ENCODE data around the gene YWHAE.
A peak's percentile ranks its signal among the peaks of the same experiment; 100 is the strongest.
"Not testable (repeated sequence)": the region's sequence is repeated elsewhere in the genome, so short reads cannot be mapped to it uniquely, and the experiment has no call there.

YWHAE gene

GRCh38 chr17:1385861-1386260 is 14.2 kb downstream of the YWHAE start:
- Histone ChIP-seq H3K4me1 (ENCODE audit: control extremely low read depth in 1 of 4, control insufficient read depth in 4 of 4, insufficient read depth in 4 of 4, low read length in 3 of 4) (peaks cover 0 to 13% (median 5%) of the 10 kb centered on the region in 4 experiments), H3K36me3 (ENCODE audit: control insufficient read depth in 4 of 4, insufficient read depth in 4 of 4, low read length in 3 of 4) (peaks cover 0 to 8% (median 4%) of the 10 kb centered on the region in 4 experiments), H3K27me3 (replicated peaks in 2 of 5; ENCODE audit: control insufficient read depth in 4 of 5, insufficient read depth in 5 of 5, low read length in 4 of 5) (no peaks in the 10 kb centered on the region), H3K4me3 (ENCODE audit: control insufficient read depth in 1 of 7, extremely low read depth in 1 of 7, insufficient read depth in 4 of 7, low read depth in 2 of 7, low read length in 6 of 7) (no peak overlapping the region), H3K27ac (ENCODE audit: insufficient read depth in 1 of 2, low read depth in 1 of 2, low read length in 2 of 2, poor library complexity in 1 of 2, severe bottlenecking in 2 of 2) (peak overlapping the region in 1 of 2 experiments; percentile 34), H3K9me3 (ENCODE audit: control extremely low read depth in 1 of 5, control insufficient read depth in 4 of 5, insufficient read depth in 2 of 5, low read depth in 1 of 5, low read length in 4 of 5) (no peaks in the 10 kb centered on the region)
- WGBS (ENCODE audit: insufficient coverage): 71% methylated on average over 2 of the region's 2 CpGs
- ChIA-PET CTCF (interaction anchor here (1.4 to 2.1 kb wide), 3 partner anchors 9 to 21 kb away, joined by 3 to 7 read pairs (median 6); no protein-coding TSS in a partner anchor), POLR2A (interaction anchor here (0.6 to 1.1 kb wide), 2 partner anchors 11 to 14 kb away, joined by 3 read pairs; partner anchors contain the start of gene YWHAE)
- DNase-seq: no peak

- WGBS (ENCODE audit: insufficient coverage): 44% methylated on average over 1 of the region's 1 CpG
- no peaks in the 10 kb centered on the region for H3K27me3 ChIP-seq (replicated peaks in 2 of 5; ENCODE audit: control insufficient read depth in 4 of 5, insufficient read depth in 5 of 5, low read length in 4 of 5)
- peak overlapping the region in 1 of 2 experiments; percentile 26 for H3K27ac ChIP-seq (ENCODE audit: insufficient read depth in 1 of 2, low read depth in 1 of 2, low read length in 2 of 2, poor library complexity in 1 of 2, severe bottlenecking in 2 of 2)
- POLR2A ChIA-PET: no interaction called here
- H3K9me3 ChIP-seq (ENCODE audit: control extremely low read depth in 1 of 5, control insufficient read depth in 4 of 5, insufficient read depth in 2 of 5, low read depth in 1 of 5, low read length in 4 of 5): no peaks in the 10 kb centered on the region
- H3K4me3 ChIP-seq (ENCODE audit: control insufficient read depth in 1 of 7, extremely low read depth in 1 of 7, insufficient read depth in 4 of 7, low read depth in 2 of 7, low read length in 6 of 7): no peak overlapping the region
- peaks cover 0 to 11% (median 0%) of the 10 kb centered on the region in 4 experiments for H3K4me1 ChIP-seq (ENCODE audit: control extremely low read depth in 1 of 4, control insufficient read depth in 4 of 4, insufficient read depth in 4 of 4, low read length in 3 of 4)
- CTCF ChIA-PET: interaction anchor here (1.3 to 1.4 kb wide), 2 partner anchors 16 to 19 kb away, joined by 3 to 4 read pairs; no protein-coding TSS in a partner anchor
- peak in 1 of 3 donors; percentile 37 for DNase-seq
- H3K36me3 ChIP-seq (ENCODE audit: control insufficient read depth in 4 of 4, insufficient read depth in 4 of 4, low read length in 3 of 4): peaks cover 0 to 8% (median 4%) of the 10 kb centered on the region in 4 experiments
Measured at GRCh38 chr17:1384905-1385435, 15.1 kb downstream of the YWHAE start.

GRCh38 chr17:1379930-1380313 is 20.1 kb downstream of the YWHAE start:
- Histone ChIP-seq H3K36me3 (ENCODE audit: control insufficient read depth in 4 of 4, insufficient read depth in 4 of 4, low read length in 3 of 4) (peaks cover 0 to 37% (median 10%) of the 10 kb centered on the region in 4 experiments), H3K4me1 (ENCODE audit: control extremely low read depth in 1 of 4, control insufficient read depth in 4 of 4, insufficient read depth in 4 of 4, low read length in 3 of 4) (peaks cover 0 to 17% (median 6%) of the 10 kb centered on the region in 4 experiments), H3K4me3 (ENCODE audit: control insufficient read depth in 1 of 7, extremely low read depth in 1 of 7, insufficient read depth in 4 of 7, low read depth in 2 of 7, low read length in 6 of 7) (no peak overlapping the region), H3K9me3 (ENCODE audit: control extremely low read depth in 1 of 5, control insufficient read depth in 4 of 5, insufficient read depth in 2 of 5, low read depth in 1 of 5, low read length in 4 of 5) (no peaks in the 10 kb centered on the region), H3K27ac (ENCODE audit: insufficient read depth in 1 of 2, low read depth in 1 of 2, low read length in 2 of 2, poor library complexity in 1 of 2, severe bottlenecking in 2 of 2) (no peak overlapping the region), H3K27me3 (replicated peaks in 2 of 5; ENCODE audit: control insufficient read depth in 4 of 5, insufficient read depth in 5 of 5, low read length in 4 of 5) (no peaks in the 10 kb centered on the region)
- CTCF ChIA-PET: interaction anchor here (1.3 to 3.3 kb wide), 4 partner anchors 9 to 18 kb away, joined by 6 to 14 read pairs (median 10); no protein-coding TSS in a partner anchor
- DNase-seq: no peak
- WGBS (ENCODE audit: insufficient coverage): 86% methylated on average over 9 of the region's 10 CpGs
- POLR2A ChIA-PET: interaction anchor here (0.6 to 1.2 kb wide), 2 partner anchors 12 to 120 kb away, joined by 3 to 4 read pairs; no protein-coding TSS in a partner anchor

- no peaks in the 10 kb centered on the region for H3K9me3 ChIP-seq (ENCODE audit: control extremely low read depth in 1 of 5, control insufficient read depth in 4 of 5, insufficient read depth in 2 of 5, low read depth in 1 of 5, low read length in 4 of 5)
- H3K4me1 ChIP-seq (ENCODE audit: control extremely low read depth in 1 of 4, control insufficient read depth in 4 of 4, insufficient read depth in 4 of 4, low read length in 3 of 4): peaks cover 0 to 19% (median 6%) of the 10 kb centered on the region in 4 experiments
- H3K27ac ChIP-seq (ENCODE audit: insufficient read depth in 1 of 2, low read depth in 1 of 2, low read length in 2 of 2, poor library complexity in 1 of 2, severe bottlenecking in 2 of 2): no peak overlapping the region
- no peak overlapping the region for H3K4me3 ChIP-seq (ENCODE audit: control insufficient read depth in 1 of 7, extremely low read depth in 1 of 7, insufficient read depth in 4 of 7, low read depth in 2 of 7, low read length in 6 of 7)
- ChIA-PET CTCF (interaction anchor here (1.8 to 3.3 kb wide), 3 partner anchors 8 to 17 kb away, joined by 7 to 14 read pairs (median 12); no protein-coding TSS in a partner anchor), POLR2A (interaction anchor here (0.6 kb wide), 2 partner anchors 70 to 119 kb away, joined by 3 read pairs; no protein-coding TSS in a partner anchor)
- H3K36me3 ChIP-seq (ENCODE audit: control insufficient read depth in 4 of 4, insufficient read depth in 4 of 4, low read length in 3 of 4): peaks cover 0 to 35% (median 10%) of the 10 kb centered on the region in 4 experiments
- WGBS (ENCODE audit: insufficient coverage): 97% methylated on average over 3 of the region's 11 CpGs
- no peak for DNase-seq
- no peaks in the 10 kb centered on the region for H3K27me3 ChIP-seq (replicated peaks in 2 of 5; ENCODE audit: control insufficient read depth in 4 of 5, insufficient read depth in 5 of 5, low read length in 4 of 5)
Measured at GRCh38 chr17:1379208-1379929, 20.7 kb downstream of the YWHAE start.

GRCh38 chr17:1378476-1378860 is 21.6 kb downstream of the YWHAE start:
- H3K36me3 ChIP-seq (ENCODE audit: control insufficient read depth in 4 of 4, insufficient read depth in 4 of 4, low read length in 3 of 4): peaks cover 0 to 38% (median 14%) of the 10 kb centered on the region in 4 experiments
- CTCF ChIA-PET: interaction anchor here (2.4 to 3.3 kb wide), 3 partner anchors 7 to 13 kb away, joined by 12 to 18 read pairs (median 14); no protein-coding TSS in a partner anchor
- H3K27ac ChIP-seq (ENCODE audit: insufficient read depth in 1 of 2, low read depth in 1 of 2, low read length in 2 of 2, poor library complexity in 1 of 2, severe bottlenecking in 2 of 2); H3K9me3 ChIP-seq (ENCODE audit: control extremely low read depth in 1 of 5, control insufficient read depth in 4 of 5, insufficient read depth in 2 of 5, low read depth in 1 of 5, low read length in 4 of 5); H3K4me3 ChIP-seq (ENCODE audit: control insufficient read depth in 1 of 7, extremely low read depth in 1 of 7, insufficient read depth in 4 of 7, low read depth in 2 of 7, low read length in 6 of 7); POLR2A ChIA-PET; H3K27me3 ChIP-seq (replicated peaks in 2 of 5; ENCODE audit: control insufficient read depth in 4 of 5, insufficient read depth in 5 of 5, low read length in 4 of 5); DNase-seq: not testable (repeated sequence)
- H3K4me1 ChIP-seq (ENCODE audit: control extremely low read depth in 1 of 4, control insufficient read depth in 4 of 4, insufficient read depth in 4 of 4, low read length in 3 of 4): peaks cover 0 to 19% (median 6%) of the 10 kb centered on the region in 4 experiments
- 87% methylated on average over 7 of the region's 10 CpGs for WGBS (ENCODE audit: insufficient coverage)

GRCh38 chr17:1377334-1377733 is 22.7 kb downstream of the YWHAE start:
- H3K9me3 ChIP-seq (ENCODE audit: control extremely low read depth in 1 of 5, control insufficient read depth in 4 of 5, insufficient read depth in 2 of 5, low read depth in 1 of 5, low read length in 4 of 5): no peaks in the 10 kb centered on the region
- H3K36me3 ChIP-seq (ENCODE audit: control insufficient read depth in 4 of 4, insufficient read depth in 4 of 4, low read length in 3 of 4): peaks cover 0 to 41% (median 16%) of the 10 kb centered on the region in 4 experiments
- no peaks in the 10 kb centered on the region for H3K27me3 ChIP-seq (replicated peaks in 2 of 5; ENCODE audit: control insufficient read depth in 4 of 5, insufficient read depth in 5 of 5, low read length in 4 of 5)
- H3K27ac ChIP-seq (ENCODE audit: insufficient read depth in 1 of 2, low read depth in 1 of 2, low read length in 2 of 2, poor library complexity in 1 of 2, severe bottlenecking in 2 of 2): no peak overlapping the region
- no peak for DNase-seq
- peaks cover 0 to 19% (median 6%) of the 10 kb centered on the region in 4 experiments for H3K4me1 ChIP-seq (ENCODE audit: control extremely low read depth in 1 of 4, control insufficient read depth in 4 of 4, insufficient read depth in 4 of 4, low read length in 3 of 4)
- 88% methylated on average over 3 of the region's 3 CpGs for WGBS (ENCODE audit: insufficient coverage)
- no peak overlapping the region for H3K4me3 ChIP-seq (ENCODE audit: control insufficient read depth in 1 of 7, extremely low read depth in 1 of 7, insufficient read depth in 4 of 7, low read depth in 2 of 7, low read length in 6 of 7)
- ChIA-PET POLR2A (no interaction called here), CTCF (interaction anchor here (1.1 to 2.4 kb wide), 5 partner anchors 9 to 321 kb away, joined by 3 to 18 read pairs (median 7); no protein-coding TSS in a partner anchor)

All from common myeloid progenitor, CD34-positive (primary cell).